ENCODE measurements around the gene RILPL1.
"Not testable (repeated sequence)": the region's sequence is repeated elsewhere in the genome, so short reads cannot be mapped to it uniquely, and the experiment has no call there.

- not testable (repeated sequence) for TF ChIP-seq SPI1, POLR2A, TAF1 (IDR thresholded peaks at IDR 0.05; ENCODE audit: low read depth, low read length)
Observed at GRCh38 chr12:123535952-123536351, 2.4 kb upstream of the RILPL1 start.
